ENCODE results near the gene SUSD4.

Gene SUSD4

DNA sequence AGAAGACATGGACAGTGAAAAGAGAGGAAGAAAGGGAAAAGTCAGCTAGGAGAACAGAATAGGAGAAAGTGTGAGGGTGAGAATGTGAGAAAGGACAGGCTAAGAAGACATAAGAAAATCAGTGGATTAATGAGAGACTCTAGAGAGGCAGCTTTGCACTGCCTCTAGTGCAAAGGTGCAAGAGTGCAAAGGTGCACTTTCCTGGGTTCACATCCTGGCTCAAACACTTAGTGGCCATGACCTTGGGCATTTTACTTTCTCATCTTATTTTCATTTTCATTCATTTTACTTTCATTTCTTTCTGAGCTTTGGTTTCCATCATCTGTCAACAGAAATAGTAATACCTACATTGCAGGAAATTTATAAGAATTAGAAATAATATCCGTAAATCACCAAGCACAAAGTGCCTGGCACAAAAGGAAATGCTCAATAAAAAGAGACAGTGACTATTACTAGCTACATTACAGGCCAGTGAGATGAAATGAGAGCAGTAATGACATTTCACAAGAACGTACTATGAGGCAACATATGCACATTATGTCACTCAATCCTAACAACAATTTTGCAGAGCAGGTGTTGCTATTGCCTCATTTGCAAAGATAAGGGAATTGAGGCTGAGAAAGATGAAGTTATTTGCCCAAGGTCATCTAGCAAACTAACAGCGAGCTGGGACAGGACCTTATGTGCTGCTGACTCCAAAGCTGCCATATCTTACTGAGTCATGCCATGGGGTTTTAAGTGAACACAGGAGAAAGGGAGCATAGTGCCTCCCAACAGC, 113.9 kb downstream of the SUSD4 start:
- DNase-seq (ENCODE audit: low read depth) = no peak

DNA sequence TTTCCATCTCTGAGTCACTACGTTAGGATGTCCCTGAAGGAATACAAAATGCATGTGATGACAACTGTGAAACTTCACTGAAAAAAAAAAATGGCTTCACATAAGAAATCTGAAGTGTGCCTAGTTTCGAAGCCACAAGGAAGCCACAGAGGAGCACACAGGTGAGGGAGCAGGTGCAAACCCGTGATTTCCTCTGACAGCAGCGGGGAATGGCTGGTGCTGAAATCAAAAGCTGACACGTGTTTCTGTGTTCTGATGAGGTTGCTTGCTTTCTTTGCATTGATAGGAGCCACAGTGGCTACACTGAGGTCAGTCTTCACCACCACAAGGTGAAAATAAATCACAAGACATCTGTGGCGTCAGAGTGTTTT, 115.2 kb downstream of the SUSD4 start:
- no peak for DNase-seq (ENCODE audit: low read depth)

DNA sequence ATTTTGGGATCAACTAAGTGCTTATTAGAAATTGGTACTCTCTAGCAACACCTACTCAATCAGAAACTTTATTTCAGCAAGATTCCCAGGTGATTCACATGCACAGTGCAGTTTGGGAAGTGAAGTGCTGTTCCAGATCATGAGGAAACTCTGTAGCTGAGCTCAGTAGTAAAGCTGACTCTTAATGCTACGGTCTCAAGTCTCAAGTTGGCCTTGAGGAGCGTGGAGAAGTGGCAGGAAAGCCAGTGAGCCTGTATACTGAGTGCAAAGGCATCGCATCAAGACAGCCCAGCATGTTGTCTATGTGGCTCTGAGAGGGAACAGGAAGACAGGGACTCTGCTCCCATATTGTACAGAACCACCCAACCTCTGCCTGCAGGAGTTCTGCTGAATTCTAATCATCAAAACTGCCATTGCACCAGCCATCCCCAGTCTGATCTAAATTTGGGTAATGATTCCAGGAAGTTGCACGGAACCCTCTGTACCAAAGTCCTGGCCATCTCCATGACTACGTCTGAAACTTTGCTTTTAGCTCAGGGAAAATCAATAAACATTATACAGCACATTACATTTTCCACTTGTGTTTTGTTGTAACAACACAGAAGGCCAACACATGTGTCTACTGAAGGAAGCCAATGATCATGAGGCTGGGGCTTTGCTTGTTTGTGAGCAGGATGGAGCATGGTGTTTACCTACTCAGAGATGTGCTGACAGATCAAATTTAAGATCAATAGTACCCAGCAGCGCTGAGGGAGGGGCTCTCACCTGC, 115.8 kb downstream of the SUSD4 start:
- DNase-seq (ENCODE audit: low read depth) = no peak

DNA sequence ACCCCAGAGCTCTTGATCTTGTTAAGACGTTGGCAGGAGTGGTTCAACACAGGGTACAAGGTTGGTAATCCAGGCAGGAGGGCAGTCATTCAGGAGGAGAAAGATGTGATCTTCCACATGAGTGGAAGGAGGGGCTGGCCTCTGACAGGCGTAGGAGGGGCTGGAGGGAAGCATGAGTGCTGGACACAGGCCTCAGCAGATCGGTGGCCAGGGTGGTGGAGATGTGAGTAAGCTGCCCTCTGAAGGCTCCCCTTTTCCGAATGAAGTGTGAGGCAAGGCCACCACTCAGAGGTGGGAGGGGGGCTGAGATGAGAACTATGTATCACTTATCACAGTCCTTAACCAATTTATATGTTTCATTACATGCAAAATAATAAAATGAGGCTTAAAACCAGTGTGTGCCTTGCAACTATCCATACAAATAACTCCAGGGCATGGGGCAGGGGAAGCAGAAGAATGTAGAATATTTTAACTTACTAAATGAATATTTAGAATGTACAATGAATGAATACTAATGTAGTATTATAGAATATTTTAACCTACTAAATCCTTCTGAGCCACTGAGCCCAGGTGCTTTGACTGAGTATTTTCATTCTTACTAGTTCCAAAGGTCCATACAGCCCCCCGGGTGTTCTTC, 117.4 kb downstream of the SUSD4 start:
- DNase-seq (ENCODE audit: low read depth) = no peak

DNA sequence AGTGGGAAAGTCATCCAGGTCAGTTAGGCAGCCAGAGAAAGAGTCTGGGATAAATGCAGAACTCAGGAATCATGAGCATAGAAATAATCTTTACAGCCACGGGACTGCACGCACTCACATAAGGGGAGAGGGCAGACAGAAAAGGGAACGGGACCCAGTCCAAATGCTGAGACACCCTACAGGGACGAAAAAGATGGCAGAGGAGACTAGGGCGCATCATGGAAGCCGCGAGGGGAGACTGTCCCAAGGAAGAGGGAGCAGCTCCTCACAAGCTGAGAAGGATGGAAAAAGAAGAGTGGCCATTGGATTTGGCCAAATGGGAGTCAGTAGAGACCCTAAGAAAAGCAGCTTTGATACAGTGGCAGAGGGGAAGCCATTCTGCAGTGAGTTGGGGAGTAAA, 118.0 kb downstream of the SUSD4 start:
- DNase-seq (ENCODE audit: low read depth) = no peak

DNA sequence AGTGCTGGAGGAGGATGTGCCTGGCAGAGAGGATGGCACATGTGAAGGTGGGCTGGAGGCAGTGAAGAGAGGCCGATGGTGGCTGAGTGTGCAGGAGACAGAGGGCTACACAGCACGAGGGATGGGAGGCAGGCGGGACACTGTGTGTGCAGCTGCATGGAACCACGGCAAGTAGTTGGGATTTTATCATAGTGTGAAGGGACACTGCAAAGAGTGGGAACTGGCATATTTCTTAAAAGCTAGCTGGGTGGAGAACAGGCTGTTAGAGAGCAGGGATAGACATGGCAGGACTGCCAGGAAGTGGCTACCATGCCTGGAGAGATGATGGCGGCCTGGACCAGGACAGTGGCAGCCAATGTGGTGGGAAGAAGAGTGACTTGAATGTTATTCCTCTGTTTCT, 118.6 kb downstream of the SUSD4 start:
- no peak for DNase-seq (ENCODE audit: low read depth)

DNA sequence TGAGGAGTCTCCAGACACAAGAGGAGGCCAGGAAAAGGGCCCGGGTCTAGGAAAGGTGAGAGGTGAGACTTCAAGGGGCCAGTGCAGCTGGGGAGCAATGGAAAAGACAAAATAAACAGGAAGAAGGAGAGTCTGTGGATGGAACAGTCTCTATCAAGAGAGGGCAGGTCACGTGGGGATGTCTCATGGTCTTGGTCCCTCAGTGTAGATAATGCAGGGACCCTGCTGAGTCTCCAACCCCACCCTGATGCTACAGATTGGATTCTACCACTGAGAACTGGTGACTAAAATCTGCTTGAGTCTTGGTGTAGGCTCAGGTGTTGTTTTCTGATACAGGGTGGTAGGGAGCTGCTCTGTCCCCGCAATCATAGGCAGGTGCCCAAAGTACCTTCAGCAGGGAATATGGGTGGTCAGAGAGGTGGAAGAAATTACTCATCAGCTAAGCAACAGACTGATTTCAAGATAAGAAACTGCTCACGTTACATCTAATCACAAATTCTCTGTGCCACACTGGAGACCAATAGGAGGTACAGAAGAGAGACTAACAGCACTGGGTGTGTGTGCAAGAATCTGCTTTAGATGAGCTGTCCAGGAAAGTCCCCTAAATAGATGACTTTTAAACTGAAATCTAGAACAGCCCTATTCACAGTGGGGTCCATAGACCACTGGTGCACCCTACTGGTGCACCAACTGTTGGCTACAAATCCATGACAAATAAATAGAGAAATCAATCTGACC, 119.4 kb downstream of the SUSD4 start:
- no peak for DNase-seq (ENCODE audit: low read depth)

DNA sequence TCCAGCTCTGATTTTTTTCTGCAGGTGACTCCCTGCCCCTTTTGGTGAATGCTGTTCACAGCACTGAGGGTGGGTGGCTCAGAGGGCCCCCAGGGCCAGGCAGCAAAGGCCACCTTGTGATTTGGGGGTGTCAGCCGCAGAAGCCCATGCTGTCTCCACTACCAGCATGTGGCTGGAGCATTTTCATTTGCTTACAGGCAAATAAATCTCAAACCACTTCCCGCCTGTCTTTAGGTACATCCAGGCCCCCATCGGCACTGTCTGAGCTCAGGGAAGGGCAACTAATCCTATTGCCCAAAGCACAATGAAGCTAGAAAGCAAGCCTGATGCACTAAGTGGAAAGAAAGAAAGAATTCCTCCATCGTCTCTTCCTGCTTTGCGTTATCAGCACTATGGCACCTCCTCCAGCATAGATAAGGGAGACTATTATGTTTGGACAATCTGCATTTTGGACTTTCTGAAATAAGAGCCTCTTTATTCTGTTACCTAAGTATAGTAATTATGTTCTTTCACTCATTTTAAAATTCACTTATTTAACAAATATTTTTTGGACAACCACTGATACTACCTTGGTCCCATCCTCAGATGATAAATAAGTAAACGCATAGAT, 120.4 kb downstream of the SUSD4 start:
- DNase-seq (ENCODE audit: low read depth) = no peak

DNA sequence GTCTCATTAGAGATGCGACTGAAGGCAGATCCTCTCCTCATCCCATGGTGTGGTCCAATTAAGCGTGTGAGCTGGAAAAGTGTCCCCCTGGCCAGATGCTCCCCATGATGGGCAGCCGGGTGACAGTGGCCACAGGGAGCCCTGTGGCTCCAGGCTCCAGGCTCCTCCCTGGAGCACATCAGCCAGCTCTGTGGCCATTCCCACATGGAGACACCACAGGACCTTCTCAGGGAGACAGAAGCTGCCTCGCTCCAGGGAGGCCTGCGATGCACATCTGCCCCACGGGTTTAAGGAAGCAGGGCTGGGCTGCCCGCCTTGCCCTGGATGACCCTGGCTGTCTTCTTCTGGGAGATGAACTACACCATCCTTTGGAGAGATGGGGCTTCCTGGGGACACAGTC, 121.0 kb downstream of the SUSD4 start:
- DNase-seq (ENCODE audit: low read depth) = no peak

DNA sequence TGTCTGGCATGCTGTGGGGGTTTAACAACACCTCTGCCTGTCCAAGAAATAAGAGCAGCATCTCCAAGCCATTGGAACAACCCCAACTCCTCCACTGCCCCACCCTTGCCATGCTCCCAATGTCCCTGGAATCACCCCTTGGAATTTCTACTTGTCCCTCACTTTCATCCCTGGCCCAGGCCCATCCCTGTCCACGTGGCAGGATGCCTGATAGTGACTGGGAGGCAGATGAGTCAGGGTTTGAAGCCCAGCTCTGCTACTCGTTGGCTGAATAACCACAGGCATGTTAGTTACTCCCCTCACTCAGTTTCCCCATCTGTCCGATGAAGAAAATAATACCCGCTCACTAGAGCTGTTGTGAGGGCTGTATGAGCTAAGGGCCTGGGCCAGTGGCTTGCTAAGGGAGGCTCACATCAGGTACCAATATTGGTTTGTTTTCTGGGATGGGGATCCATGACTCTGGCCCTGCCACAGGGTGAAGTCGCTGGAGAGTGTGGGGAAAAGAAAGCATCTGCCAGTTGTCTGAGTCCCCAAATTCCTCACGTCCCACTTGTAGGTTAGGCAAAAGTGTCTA, 121.5 kb downstream of the SUSD4 start:
- DNase-seq (ENCODE audit: low read depth) = no peak

DNA sequence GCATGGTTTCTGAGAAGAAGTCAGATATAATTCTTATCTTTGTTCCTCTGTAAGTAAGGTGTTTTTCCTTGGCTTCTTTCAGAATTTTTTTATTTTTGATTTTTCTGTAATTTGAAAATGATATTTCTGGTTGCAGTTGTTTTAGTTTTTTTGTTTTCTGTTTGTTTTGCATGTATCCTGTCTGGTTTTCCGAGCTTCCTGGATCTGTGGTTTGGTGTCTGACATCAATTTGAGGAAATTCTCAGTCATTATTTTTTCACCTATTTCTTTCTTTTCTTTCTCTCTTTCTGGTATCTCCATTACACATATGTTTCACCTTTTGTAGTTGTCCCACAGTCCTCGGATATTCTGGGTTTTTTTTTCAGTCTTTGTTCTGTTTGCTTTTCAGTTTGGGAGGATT, 123.9 kb downstream of the SUSD4 start:
- DNase-seq (ENCODE audit: low read depth) = no peak

DNA sequence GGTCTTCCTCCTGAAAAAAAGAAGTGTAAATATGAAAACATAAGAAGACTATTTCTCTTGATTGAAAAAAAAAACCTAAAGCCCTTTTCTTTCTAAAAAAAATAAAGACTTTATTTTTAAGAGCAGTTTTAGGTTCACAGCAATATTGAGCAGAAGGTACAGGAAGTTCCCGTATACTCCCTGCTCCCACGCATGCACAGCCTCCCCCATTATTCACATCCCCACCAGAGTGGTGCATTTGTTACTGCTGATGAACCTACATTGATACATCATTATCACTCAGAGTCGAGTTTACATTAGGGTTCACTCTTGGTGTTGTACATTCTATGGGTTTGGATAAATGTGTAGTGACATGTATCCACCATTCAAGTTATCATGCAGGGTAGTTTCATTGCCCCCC, 128.9 kb downstream of the SUSD4 start:
- no peak for DNase-seq (ENCODE audit: low read depth)

DNA sequence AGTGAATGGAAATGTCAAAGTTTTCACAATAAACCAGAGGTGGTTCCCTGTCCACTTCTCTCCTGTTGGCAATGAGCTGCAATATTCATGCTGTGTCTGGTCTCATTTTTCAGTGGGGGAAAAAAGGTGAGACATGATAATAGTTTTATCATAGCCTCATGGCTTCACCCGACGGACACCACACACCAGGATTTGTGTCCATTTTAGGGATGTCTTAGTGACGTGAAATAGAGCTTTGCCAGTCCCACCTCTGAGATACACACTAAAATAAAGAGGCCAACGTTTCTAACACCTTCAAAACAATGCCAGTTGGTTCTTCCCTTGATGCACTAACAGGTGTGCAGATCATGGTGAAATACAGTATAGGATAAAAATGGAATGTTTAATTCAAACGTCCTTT, 129.4 kb downstream of the SUSD4 start:
- DNase-seq (ENCODE audit: low read depth) = no peak

DNA sequence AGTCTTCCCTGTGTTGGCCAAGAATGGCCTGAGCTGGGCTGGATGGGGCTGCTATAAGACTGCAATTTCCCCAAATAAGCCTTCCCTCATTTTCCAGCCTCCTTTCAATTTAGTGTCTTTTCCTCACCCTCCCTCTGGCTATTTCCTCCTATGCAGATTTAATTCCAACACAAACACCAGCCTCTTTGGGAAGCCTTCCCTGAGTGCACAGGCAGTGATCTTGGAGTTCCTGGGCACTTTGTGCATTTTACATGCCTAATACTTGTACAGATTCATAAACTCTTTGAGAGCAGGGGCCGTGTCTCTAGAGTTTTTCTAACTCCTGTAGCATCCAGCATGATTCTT, 129.8 kb downstream of the SUSD4 start:
- DNase-seq (ENCODE audit: low read depth) = no peak

DNA sequence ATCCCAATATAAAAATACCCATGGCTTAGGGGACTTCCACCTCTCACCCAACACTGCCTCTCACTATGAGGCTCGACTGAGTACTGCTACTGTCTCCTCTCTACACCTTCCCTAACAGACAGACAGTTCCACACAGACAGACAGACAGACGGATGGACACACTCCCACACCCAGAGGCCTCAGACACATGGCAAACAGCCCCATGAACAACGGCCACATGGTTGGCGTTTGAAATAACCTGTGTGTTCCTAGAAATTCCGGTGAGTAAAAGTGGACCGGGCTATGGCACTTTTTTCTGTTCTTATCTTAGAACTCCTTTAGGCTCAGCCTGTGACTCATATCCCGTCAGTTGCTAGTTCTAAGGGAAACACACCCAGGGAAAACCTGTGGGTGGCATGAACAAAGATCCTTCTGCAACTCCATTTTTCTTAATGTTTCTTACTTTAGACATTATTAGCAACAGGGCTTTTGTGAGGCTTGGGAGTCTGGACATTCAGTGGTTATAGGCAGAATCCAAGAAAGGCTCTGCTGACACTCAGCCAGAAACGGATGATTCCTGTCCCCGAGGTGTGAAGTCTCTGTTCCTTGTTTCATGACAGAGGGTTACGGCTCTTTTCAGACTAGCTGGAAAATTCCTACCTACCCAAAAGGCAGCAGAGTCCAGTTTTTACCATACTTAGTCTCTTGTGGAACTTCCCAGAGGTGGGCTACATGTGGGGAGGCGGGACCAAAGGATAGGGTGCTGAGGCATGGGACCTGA, 130.4 kb downstream of the SUSD4 start:
- DNase-seq (ENCODE audit: low read depth) = peak; percentile 27

DNA sequence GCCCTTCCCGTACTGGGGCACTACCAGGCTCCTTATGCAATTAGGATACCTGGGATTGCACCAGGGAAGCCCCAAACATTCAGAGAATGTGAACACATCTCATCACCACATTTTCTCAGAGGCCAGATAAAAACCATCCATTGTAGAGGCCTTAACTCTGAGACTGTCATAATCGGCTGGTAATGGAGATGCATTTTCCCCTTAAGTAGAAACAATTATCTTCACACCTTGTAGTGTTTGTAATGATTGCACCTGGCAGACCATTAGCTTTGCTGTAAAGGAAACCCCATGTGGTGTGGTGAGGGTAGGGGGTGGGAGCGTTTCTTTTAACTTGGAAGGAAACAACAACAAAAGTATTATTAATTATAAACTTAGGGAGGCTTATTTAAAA, 131.0 kb downstream of the SUSD4 start:
- no peak for DNase-seq (ENCODE audit: low read depth)

DNA sequence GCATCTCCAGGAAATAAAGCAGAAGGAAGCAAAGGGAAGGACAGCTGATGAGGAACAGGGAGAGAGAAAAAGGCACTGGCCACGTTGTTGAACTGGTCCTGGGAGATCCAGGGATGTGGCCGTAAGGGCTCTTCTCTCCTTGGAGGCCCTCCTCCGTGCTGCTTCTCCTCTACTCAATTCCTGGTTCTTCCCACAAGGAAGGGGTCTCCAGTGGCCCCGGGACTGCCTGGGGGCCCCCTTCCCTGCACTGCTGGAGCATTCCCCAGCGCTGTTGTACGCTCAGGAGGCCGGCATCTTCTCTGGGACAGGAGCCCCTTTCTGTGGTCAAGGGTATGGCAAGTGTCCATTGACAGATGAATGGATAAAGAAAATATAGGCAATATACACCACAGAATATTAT, 132.4 kb downstream of the SUSD4 start:
- DNase-seq (ENCODE audit: low read depth) = no peak

DNA sequence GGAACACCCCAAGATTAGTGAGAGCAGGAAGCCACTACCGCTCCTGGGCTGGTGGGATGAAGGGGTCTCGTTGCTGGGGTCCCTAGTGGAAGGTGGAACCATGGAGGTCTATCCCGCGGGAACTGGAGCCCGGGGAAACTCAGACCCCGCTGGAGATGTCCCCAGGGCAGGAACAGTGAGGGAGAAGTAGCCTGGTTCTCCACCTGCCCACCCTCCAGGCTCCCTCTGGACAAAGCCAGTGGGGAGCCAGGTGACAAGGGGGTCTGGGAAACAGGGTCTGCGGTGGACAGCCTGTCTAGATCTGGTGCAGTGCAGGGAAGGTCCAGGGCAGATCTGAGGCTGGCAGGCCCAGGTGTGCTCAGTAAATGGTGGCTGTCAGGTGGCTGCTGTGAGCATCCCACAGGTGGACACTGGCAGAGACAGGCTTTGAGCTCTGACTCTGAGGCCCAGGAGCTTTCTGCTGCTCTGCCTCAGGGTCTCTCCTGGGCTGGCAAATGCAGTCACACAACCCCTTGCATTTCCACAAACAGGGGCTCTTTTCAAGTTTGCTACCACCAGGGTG, 132.9 kb downstream of the SUSD4 start:
- no peak for DNase-seq (ENCODE audit: low read depth)

DNA sequence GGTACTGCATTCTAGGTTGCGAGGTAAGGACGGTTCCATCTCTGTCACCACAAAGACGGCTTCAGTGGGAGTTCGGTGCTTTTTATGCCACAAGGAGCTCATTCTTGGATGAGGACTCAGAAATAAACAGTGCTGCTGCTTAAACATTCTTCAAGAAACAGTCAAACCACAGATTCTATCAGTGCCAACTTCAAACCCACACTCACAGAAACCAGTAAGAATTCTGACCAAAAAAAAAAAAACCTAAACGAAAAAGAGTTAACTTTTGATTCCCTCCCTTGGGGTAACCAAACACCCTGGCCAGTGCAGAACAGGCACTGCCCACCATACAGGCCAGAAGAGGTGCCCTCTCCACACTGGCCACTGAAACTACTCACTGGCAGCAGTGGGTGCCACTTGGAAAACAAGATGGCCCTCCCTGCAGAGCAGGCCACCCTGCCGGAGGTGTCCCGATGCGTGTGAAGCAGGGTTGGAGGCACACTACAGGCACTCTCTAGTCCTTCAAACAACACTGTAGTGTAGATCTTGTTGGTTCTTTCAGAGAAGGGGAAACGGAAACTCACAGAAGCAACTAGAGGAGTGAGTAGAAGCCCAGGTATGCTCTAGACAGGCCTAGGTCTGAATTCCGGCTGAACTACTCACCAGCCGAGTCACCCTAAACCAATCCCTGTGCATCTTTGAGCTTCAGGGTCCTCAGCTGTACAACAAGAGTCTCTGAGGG, 133.7 kb downstream of the SUSD4 start:
- peak; percentile 76 for DNase-seq (ENCODE audit: low read depth)

DNA sequence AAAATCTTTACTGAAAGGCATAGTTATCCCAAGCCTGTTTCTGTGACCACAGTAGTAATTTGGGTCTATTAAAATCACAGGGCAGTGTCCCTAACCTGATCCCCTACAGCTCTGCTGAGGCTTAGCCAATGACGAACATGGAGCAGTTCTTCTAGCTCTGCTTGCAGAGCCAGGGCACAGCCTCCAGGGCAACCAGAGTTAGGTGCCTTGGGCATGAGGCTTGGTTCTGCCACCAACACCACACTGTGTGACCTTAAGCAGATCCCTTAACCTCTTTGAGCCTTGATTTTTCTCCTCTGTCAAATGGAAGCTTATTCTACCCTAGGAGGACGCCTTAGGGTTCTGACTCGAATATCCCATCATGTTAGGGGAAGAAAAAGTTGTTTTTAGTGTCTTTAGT, 134.2 kb downstream of the SUSD4 start:
- DNase-seq (ENCODE audit: low read depth) = no peak
